GM10266 (cell line): ENCODE data around the gene VIP.
"Not testable (repeated sequence)": the region's sequence is repeated elsewhere in the genome, so short reads cannot be mapped to it uniquely, and the experiment has no call there.

ENCODE experiments used
- DNase-seq: peaks from one replicate; pipeline ENCODE4 v3.0.0; 2012; ENCODE audit errors: extremely low spot score
- TF ChIP-seq, protein P1 (sequence below): IDR thresholded peaks from 2 replicates; pipeline ENCODE4 v1.5.1; 2012; ENCODE audit warnings: mild to moderate bottlenecking, low read depth; ENCODE audit not compliant: control insufficient read depth, insufficient read depth; ENCODE audit errors: missing control alignments

The VIP gene

DNA sequence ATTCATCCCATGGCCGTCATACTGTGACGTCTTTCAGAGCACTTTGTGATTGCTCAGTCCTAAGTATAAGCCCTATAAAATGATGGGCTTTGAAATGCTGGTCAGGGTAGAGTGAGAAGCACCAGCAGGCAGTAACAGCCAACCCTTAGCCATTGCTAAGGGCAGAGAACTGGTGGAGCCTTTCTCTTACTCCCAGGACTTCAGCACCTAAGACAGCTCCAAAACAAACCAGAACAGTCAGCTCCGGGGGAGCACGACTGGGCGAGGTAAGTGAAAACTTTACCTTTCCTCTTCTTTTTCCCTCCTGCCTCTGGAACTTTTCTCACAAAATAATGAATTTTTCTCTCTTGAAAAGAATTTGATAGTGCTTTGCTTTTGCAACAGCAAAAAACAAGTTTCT, at the start of gene VIP:
VIP (plus strand) TSS at position 104 of the 400 bp plus-strand sequence. CDS start 1,381 bp downstream, outside the sequence.
- TF ChIP-seq, protein P1, sequence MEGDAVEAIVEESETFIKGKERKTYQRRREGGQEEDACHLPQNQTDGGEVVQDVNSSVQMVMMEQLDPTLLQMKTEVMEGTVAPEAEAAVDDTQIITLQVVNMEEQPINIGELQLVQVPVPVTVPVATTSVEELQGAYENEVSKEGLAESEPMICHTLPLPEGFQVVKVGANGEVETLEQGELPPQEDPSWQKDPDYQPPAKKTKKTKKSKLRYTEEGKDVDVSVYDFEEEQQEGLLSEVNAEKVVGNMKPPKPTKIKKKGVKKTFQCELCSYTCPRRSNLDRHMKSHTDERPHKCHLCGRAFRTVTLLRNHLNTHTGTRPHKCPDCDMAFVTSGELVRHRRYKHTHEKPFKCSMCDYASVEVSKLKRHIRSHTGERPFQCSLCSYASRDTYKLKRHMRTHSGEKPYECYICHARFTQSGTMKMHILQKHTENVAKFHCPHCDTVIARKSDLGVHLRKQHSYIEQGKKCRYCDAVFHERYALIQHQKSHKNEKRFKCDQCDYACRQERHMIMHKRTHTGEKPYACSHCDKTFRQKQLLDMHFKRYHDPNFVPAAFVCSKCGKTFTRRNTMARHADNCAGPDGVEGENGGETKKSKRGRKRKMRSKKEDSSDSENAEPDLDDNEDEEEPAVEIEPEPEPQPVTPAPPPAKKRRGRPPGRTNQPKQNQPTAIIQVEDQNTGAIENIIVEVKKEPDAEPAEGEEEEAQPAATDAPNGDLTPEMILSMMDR: no peak

DNA sequence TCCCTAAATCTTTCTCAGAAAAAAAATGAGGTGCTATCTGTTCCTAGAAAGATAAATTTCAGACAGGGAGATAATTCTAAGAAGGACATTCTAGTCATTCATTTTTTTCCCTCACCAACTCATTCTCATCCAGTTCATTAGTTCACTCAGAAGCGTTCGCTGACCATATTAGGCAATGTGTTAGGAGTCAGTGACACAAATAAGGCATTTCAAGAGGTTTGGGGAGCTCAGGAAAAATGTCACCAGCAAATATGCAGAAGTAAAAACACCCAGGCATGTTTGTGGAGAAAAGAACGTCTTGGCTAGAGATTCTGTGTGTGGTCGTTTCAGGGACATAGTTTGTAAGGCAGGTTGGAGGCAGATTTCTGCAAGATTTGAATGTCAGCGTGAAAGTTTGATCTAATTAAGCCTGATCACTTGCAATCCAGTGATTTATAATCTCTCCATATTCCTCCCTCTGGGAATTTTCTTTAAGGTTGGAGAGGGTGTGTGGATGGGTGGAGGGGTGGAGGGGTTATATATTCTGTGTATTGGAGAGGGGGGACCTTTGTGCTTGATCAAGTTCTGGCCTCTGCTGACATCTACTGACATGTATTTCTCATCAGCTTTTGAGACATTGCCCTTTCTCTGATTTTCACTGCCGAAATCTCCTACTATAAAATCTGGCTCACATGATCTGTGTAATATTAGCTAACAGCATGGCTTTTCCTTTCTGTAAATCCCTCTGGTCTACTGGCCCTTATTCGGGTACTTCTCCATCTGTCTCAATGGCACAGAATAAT, 49.3 kb upstream of the VIP start:
- TF ChIP-seq, protein P1: no peak
- DNase-seq: no peak

More for the DNA sequence above, at the start of gene VIP:
- DNase-seq: no peak

DNA sequence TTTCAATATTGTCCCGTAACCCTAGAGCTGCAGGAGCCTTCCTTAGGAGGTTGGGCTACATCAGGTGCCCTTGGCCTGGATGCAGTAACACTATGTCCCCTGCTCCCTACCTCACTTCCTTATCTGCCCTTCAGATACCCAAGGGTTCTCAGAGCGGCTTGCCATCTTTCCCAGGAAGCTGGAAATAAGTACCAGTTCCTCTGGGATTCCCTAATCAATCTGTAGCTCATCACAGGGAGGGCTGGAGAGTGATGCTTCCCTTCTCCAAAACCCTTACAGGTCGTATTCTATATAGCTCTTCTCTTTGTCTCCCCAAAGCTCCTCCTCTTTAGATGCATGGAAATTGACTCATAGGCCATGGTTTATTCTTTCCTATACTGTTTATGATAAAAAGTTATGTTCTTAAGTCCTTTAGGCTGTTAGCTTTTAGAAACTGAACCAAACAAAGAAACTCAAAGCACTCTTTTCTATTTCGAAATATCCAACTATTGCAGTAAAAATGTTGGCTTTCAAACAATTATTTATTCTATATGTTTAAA, 48.7 kb upstream of the VIP start:
- DNase-seq: no peak
- TF ChIP-seq, protein P1: no peak

DNA sequence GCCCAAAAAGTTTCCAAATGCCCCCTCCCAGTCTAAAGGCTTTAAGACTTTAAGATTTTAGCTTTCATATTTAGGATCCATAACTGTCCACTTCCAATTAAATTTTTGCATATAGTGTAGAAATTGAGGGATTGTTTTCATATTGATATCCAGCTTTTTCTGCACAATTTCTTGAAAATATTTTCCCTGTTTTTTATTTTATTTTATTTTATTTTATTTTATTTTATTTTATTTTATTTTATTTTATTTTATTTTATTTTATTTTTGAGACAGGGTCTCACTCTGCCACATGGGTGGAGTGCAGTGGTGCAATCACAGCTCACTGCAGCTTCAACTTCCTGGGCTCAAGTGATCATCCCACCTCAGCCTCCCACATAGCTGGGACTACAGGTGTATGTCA, 46.8 kb upstream of the VIP start:
- not testable (repeated sequence) for DNase-seq

DNA sequence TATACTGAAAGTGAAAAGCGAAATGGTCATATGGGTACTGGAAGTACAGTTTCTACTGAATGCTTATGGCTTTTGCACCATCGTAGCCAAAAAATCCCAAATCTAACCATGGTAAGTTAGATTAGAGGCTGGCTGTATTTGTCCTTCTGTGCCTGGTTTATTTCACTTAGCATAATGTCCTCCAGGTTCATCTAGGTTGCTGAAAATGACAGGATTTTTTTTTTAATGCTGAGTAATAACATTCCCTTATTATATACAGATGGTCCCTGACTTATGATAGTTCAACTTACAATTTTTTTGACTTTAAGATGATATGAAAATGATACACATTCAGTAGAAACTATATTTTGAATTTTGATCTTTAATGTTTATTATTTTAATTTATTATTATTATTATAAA, 45.3 kb upstream of the VIP start:
- DNase-seq: no peak
- TF ChIP-seq, protein P1: no peak

DNA sequence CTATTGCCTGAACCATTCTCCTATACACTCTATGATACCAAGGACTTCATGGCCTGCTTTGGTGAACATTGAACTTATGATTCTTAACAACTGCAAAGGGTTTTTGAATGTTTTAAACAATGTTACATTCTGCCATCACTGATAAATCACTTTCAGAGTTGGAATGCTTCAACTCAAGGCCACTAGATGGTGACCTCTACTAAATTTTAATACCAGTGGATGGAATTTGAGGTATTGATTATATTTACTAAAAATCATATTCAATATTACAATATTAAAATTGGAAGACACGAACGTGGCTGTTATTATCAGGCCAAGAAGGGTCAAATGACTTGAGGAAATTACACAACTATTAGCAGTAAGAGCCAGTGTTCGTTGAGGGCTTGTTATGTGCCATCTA, 34.3 kb upstream of the VIP start:
- TF ChIP-seq, protein P1: no peak
- DNase-seq: no peak

DNA sequence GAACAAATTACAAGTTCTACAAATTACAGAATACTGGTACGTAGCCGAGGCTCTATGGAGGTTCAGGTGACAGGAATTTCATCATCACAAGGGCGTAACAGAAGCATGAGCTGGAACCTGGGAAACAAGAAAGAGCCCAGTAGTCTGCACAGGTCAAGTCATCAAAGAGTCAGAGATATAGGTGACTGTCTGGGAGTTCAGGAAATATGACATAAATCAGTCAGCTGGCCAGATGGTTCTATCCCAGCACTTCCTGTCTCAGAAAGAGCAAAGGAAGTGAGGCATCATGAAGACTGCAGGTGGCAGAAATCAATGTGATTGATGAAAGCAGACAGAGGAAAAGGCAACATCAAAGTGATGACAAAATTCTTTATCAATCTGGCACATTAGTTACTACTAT, 29.6 kb upstream of the VIP start:
- DNase-seq: no peak
- TF ChIP-seq, protein P1: no peak
